GM21529 (cell line): Measurements from ENCODE around the gene ZNFX1.
"Not testable (repeated sequence)": the region's sequence is repeated elsewhere in the genome, so short reads cannot be mapped to it uniquely, and the experiment has no call there.

Experiments
- ATAC-seq: cut with Tn5 transposase; IDR thresholded peaks from one replicate; pipeline ENCODE4 v1.9.1; 2021; ENCODE audit not compliant: unreplicated experiment

The ZNFX1 gene

DNA sequence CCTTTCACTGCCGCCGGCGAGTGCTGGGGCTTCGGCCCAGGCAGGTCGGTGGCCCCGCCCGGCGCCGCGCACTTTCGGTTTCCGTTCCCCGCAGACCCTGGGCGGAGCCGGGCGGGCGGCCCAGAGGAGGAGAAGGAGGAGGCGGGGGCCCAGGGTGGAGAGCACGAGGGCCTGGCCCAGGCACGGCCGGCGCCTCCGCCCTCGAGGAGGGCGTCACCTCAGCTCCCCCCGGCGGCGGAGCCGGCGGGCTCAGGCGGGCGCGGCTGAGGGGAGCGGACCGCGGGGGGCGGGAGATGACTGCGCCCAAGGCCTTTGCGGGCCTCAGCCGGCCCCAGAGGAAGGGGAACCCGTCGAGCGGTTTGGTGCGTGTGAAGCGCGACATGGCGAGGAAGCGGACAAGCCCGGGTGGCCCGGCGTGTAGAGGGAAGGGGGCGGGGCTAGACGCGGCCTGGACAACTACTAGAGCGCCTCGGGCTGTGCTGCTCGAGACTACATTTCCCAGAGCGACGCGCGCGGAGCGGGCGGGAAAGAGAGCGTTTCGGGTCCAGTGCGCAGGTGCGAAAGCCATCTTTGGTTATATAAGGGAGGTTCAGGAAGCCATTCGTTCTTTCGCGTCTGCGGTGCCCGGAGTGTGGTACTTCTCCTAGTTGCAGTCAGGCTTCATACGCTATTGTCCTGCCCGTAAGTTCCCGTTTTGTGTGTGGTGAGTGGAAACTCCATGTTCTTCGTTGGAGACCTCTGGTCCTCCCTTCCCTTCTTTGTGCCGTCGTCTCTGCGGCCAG lies at the start of gene ZNFX1:
Gene ZNFX1 (minus strand): TSS at position 22 of the 782 bp plus-strand sequence. CDS start 2,218 bp downstream, outside the sequence.
- ATAC-seq: peak; percentile 80

DNA sequence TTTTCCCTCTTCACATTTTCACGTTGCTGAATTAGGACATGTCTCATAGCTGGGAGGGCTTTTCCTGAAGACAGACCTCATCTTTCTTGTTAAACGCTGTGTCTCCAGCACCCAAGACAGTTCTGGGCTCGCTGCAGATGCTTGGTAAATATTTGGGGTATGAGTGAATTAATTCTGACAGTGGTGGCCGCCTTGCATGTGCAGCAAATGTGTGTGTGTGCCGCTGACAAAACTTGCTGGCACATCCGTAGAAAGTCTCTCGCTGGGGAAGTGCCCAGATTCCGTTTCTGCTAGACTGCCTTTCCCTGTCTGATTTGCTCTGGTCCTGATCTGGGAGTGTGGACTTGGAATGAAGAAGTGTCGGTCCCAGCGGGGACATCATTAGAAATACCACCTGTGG lies 48.2 kb upstream of the ZNFX1 start:
- no peak for ATAC-seq

DNA sequence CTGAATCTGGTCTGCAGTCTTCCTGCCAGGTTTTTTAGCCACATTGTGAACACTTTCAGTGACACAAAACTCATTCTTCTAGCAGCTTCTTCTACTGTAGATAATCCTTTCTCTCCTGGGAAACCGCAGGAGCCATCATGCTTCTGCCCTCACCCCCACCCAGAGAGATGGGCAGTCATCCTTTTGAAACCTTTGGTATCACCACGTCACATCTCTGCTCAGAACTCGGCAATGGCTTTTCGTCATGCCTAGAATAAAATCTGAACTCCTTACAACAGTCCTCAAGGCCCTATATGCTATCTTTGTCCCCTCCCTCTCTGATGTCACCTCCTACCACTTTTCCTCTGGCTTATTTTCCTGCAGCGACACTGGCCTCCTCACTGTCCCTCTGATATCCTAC lies 46.4 kb upstream of the ZNFX1 start:
- no peak for ATAC-seq

DNA sequence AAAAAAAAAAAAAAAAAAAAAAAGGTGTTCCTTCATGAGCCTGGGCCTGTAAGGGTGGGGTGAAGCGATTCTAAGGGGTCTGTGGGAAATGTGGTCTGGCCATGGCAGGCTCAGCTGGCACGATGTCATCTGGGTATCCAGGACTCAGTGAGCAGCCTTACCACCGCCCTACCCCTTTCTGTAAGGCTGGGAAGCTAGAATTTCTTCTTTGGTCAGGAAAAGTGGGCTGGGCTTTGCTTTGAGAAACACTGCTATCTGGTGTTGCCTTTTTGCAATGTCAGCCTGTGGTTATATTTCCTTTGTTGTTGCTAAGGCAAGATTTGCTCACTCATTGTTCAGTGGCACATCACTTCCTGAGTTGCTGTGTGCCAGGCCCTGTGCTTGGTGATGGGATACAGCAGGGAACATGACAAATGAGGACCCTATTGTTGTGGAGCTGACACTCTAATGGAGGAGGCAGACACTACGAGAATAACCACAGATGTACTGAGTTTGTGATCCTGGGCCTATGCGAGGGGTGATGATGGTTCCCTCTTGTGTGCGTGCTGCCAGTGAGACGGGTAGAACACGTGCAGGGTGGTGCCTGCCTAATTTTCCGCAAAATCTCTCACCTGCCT lies 45.9 kb upstream of the ZNFX1 start:
- no peak for ATAC-seq

DNA sequence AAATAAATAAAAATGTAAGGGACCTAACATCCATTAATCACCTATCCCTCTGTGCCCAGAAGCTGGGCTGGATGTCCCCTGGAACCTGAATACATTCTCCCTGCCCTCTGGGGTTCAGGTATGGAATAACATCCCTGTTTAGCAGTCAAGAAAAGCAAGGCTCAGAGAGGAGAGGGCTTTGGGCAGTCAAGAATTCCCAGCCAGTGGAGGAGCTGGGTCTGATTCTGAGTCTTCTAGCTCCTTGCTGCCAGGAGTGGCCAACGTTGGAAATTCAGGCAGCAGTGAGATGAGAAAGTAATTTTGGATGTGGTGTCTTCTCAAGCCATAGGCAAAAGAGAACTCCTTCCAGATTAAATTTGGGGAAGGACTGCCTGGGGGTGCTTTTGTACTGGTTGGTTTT lies 42.6 kb upstream of the ZNFX1 start:
- no peak for ATAC-seq

DNA sequence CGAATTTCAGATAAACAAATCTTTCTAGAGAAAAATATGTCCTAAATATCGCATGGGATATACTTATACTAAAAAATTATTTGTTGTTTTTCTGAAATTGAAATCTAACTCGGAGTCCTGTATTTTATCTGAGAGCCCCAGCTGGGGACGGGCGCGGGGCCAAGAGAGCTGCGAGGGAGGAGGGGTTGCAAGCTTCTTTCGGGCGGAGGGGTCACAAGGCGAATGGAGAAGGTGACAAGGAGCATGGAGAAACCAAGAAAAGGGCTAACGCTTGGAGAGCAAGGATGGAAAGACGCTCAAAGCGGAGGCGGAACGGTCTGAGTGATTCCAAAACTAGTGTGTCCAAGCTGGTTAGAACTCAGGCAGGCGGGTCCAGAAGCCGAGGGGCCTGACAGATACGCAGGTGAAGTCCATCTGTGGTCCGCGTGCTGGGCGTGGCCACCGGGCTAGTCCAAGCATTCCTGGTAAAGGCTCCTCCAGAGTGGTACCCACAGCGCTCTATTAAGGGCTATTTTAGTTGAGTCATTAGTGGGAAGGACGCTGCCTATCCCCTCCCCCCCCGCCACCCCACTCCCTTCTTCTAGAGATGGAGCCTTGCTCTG lies 41.5 kb upstream of the ZNFX1 start:
- no peak for ATAC-seq

DNA sequence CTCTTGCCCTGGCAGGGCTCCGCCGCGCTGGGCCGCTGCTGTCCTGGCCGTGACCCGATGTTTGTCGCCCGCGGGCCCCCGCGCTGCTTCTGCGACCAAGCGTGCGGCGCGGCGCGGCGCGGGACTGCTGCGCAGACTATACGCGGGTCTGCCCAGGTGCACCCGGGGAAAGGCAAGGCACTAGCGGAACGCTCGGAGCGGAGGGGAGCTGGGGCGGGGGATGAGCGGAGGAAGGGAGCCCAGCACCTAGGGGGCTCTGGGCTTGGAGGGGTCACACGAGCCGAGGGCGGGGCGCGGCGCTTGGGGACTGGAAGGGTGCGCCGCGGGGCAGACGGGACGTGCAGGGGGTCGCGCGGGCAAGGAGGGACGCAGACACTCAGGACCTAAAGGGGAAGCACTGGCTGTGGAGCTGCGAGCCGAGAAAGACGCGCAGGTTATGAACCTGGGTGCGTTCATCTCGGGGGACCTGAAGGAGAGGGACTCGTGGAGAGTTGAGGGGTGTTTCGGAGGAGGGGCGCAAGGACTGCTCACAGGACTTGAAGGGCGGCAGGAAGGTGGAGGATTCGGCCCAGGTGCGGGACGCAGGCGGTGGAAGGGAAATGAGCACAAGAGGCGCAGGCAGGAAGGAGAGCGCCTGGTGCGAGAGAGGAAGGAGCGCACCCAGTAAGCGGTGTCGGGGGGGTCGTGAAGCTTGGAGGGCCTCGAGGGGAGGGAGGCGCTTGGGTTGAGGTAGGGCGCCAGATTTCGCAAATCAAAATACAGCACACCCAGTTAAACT lies 40.8 kb upstream of the ZNFX1 start:
- no peak for ATAC-seq

DNA sequence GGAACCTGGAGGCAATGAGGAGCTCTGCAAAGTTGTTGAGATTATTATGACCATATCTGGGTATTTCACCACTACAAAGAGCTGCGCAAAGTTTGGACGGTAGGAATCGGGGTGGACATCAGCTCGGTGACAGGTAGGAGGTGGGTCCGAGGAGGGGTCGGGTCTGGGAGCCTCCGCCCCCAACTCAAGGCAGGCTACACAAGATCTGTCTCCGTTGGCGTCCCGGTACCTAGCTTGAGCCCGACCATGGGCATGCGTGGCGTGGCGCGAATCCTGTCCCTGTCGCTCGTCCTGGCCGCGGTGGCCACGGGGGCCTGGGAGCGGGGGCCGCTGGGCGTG lies 40.2 kb upstream of the ZNFX1 start:
- no peak for ATAC-seq

DNA sequence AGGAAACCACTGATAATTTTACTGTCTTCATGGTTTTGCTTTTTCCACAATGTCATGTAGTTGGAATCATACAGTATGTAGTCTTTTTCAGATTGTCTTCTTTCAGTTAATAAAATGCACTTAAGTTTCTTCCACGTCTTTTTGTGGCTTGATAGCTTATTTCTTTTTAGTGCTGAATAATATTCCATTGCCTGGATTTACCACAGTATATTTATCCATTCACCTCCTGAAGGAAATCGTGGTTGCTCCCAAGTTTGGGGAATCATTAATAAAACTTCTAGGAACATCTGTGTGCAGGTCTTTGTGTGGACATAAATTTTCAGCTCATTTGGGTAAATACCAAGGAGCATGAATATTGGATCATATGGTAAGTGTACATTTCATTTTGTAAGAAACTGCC lies 38.8 kb upstream of the ZNFX1 start:
- no peak for ATAC-seq

DNA sequence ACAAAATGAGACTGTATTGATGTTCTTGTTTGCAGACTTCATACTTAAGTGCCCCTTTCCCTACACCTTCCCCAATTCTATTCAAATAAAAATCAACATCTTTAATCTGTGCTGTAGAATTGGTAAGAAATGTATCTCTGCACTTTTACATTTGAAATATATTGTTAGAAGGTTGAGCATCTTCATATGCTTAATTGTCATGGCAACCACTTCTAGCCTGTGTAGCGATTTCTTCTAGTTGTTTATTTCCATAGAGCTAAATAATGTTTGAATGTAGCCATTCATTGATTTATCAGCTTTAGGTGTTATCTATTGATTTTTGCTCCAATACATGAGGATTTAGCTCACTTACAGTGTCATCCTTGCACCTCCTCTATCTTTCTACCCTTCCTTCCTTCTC lies 37.7 kb upstream of the ZNFX1 start:
- ATAC-seq: no peak

DNA sequence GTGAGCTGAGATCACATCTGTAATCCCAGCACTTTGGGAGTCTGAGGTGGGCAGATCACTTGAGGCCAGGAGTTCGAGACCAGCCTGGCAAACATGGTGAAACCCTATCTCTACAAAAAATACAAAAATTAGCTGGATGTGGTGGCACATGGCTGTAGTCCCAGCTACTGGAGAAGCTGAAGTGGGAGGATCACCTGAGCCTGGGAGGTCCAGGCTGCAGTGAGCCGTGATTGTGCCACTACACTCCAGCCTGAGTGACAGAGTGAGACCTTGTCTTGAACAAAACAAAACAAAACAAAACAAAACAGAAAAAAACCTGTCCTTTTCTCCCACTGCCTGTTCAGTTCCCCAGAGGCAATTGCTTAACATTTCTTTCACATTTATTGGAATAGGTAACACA lies 36.2 kb upstream of the ZNFX1 start:
- ATAC-seq: not testable (repeated sequence)

DNA sequence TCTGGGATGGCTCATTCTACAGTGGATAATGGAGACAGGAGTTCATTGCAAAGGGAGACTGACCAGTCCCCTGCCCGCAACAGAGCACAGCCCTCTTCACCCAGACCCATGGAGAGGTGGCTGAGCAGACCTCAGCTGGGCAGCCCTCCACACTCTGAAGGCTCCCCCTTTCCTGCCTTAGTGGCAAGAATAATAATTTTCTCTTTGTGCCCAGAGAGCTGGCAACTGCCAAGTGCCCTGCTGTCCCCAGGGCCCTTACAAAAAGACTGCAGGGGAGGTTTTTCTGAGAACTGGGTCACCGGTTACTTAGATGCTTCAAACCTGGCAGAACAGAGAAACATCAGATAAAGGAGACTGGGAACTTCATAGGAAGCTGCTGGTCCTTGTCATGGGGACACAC lies 35.4 kb upstream of the ZNFX1 start:
- no peak for ATAC-seq

DNA sequence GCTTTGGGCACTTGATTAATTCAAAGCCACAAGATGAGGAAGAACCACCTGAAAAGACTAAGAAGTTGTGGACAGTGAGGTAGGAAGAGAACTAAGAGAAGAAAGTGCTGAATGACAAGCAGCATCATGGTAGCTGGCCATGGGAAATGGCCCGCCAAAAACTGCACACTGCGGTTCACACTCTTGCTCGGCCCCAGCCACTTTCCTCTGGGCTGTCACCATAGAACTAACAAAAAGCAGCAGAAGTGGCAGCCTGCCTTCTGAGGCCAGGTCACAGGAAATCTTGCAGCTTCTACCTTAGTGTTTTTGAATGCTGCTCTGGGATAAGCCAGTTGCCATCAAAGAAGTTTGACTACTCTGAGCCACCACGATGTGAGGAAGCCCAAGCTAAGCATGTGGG lies 34.8 kb upstream of the ZNFX1 start:
- no peak for ATAC-seq

DNA sequence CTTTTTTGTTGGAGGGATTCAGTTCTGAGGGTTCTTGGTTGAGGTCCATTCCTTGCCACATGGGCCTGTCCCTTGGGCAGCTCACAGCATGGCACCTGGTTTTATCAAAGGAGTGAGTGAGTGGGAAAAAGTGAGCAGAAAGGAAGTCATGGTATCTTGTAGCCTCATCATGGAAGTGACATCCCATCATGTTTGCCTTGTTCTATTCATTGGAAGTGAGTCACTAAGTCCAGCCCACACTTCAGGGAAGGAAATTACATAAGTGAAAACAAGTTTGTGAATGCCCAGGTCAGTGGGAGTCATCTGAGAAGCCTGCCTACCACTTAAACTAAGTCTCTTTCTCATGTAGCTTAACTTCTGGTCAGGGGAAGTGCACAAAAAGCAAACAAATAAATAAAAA lies 32.8 kb upstream of the ZNFX1 start:
- no peak for ATAC-seq

DNA sequence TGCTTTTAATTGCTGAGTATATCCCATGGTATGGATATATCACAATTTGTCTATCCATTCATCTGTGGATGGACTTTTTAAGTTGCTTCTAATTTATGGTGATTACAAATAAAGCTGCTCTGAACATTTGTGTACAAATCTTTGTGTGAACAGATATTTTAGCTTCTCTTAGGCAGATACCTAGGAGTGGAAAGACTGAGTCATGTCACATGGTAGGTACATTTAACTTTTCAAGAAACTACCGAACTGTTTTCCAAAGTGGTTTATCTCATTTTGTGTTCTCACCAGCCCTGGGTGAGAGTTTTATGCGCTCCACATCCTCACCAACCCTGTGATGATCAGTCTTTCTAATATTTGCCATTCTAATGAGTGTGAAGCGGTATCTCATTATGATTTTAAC lies 31.0 kb upstream of the ZNFX1 start:
- ATAC-seq: no peak

DNA sequence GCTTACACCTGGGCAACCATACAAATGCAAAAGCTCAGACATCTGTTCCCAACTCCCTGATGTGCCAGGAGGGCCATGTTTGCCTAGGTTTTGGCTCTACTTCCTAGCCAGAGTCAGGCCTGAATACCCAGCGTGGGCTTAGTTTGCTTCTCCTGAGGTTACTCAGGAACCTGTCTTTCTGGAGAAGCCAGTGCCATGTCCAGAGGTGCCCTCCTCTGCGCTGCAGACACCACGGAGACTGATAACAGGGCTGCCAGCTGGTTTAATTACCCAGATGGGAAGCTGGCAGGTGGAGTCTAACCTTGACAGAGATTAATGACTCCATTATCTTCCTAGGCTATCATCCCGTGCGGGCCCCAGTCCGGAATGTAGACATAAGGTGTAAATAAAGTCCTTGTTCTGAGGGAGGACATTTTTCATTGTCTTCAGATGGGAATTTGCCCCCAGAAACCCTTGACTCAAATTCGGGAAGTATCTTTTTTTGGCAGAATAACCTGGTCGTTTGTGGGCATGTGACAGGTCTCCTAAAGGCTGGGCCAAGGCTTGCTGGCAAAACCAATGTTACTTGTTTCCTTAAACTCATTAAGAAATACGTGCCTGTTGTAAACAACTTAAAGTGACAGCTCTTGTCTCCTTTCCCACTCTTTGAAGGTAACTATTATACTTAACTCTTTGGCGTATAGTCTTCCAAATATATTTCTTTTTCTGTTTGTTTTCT lies 29.2 kb upstream of the ZNFX1 start:
- ATAC-seq: no peak

DNA sequence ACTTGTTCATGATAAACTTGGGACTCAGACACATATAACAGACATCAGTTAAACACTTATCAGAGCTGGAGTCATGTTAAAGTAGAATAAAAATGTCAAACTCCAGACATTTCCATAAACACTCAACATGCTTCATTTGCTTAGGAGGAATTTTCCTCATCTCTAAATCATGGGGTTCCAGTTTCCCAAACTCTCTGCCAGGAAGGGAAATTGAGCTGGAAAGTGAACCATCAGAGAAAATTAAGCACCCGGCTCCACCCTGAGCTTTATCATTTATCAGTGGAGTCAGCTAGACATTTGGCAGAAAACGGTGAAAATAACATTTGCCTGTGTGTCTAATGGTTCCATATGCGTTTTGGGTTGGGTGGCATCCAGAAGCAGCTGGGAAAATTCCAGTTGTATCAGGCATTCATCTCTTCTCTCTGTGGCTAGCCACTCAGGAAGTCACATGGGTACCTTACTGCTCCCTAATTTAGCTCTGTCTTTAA lies 25.3 kb upstream of the ZNFX1 start:
- ATAC-seq: no peak

DNA sequence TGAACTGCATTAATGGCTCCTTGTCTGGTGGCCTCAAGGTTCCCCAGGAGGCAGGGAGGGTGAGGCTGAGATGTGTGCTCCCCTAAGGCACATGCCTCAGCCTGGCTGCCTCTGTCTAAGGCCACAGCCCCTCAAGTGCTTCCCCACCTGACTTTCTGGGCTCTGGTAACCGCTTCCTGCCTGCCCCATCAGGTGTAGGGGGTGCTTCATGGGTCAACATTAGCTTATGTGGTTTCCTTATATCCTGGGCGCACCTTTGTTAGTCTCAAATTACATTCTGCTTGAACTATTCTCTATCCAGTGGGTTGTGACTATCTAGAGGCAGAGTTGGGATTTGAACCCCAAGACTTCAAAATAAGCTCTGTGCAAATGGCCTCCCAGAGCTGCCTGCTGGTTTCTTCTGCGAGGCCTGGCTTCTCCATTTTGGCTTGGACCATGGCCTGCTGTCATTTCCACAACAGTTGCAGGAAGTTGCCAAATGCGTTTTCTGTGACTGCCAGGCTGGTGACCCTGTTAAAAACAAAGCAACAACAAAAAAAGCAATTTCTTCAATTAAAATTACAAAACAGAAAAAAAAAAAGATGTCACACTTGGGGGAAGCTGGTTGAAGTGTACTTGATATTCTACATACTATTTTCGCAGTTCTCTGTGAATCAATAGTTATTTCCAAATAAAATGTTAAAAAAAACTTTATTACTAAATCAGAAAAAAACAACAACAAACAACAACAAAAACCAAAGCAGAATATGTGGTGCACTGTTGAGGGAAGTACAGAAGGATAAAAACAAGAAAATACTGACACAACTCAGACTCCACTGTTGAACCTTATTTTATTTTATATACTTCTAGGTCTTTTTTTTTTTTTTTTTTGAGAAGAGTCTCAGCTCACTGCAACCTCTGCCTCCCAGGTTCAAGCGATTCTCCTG lies 20.0 kb upstream of the ZNFX1 start:
- no peak for ATAC-seq

DNA sequence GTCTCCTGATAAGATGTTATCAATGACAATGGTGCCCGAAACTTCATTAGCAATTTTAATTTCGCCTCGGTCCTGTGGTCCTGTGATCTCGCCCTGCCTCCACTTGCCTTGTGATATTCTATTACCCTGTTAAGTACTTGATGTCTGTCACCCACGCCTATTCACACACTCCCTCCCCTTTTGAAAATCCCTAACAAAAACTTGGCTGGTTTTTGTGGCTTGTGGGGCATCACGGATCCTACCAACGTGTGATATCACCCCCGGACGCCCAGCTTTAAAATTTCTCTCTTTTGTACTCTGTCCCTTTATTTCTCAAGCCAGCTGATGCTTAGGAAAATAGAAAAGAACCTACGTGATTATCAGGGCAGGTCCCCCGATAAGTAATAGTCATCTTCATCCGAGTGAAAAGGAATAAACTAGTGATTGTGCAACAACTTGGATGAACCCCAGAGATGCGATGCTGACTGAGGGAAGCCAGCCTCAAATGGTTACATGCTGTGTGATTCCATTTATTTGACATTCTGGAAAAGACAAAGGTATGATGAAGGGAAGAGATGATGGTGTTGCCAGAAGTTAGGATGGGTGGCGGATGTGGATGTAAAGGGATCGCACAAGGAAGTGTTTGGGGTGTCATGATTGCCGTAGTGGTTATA lies 16.3 kb upstream of the ZNFX1 start:
- ATAC-seq: not testable (repeated sequence)
